Measurements from ENCODE around the gene PRADC1. TPM values are rescaled to one million over a fixed set of nuclear protein-coding genes. Genes with fewer than 3 reads are reported as not detected.
A peak's percentile ranks its signal among the peaks of the same experiment; 100 is the strongest.

PRADC1 gene
- total RNA-seq, 1 donor, result 15.0 TPM

GRCh38 chr2:73249636-73250035 lies 16.6 kb upstream of the PRADC1 start:
- no peak overlapping the region for H3K4me3 ChIP-seq (ENCODE audit: low read depth, low read length)
- no peak for DNase-seq (ENCODE audit: low read depth)
- no peak for TF ChIP-seq CTCF (IDR thresholded peaks at IDR 0.05; ENCODE audit: insufficient read depth, low read length)

- no peak overlapping the region for H3K4me3 ChIP-seq (ENCODE audit: low read depth, low read length)
- no peak for TF ChIP-seq CTCF (IDR thresholded peaks at IDR 0.05; ENCODE audit: insufficient read depth, low read length)
- no peak for DNase-seq (ENCODE audit: low read depth)
Measured at GRCh38 chr2:73246850-73247249, 13.8 kb upstream of the PRADC1 start.

GRCh38 chr2:73244580-73244979 lies 11.5 kb upstream of the PRADC1 start:
- no peak overlapping the region for H3K4me3 ChIP-seq (ENCODE audit: low read depth, low read length)
- TF ChIP-seq CTCF (IDR thresholded peaks at IDR 0.05; ENCODE audit: insufficient read depth, low read length), result no peak
- no peak for DNase-seq (ENCODE audit: low read depth)

- peak; percentile 78 for DNase-seq (ENCODE audit: low read depth)
- TF ChIP-seq CTCF (IDR thresholded peaks at IDR 0.05; ENCODE audit: insufficient read depth, low read length), result no peak
- H3K4me3 ChIP-seq (ENCODE audit: low read depth, low read length), result no peak overlapping the region
Measured at GRCh38 chr2:73243884-73244570, 11.0 kb upstream of the PRADC1 start.

GRCh38 chr2:73239776-73240175 lies 6.7 kb upstream of the PRADC1 start:
- no peak overlapping the region for H3K4me3 ChIP-seq (ENCODE audit: low read depth, low read length)
- TF ChIP-seq CTCF (IDR thresholded peaks at IDR 0.05; ENCODE audit: insufficient read depth, low read length), result no peak
- peak; percentile 77 for DNase-seq (ENCODE audit: low read depth)

- no peak overlapping the region for H3K4me3 ChIP-seq (ENCODE audit: low read depth, low read length)
- TF ChIP-seq CTCF (IDR thresholded peaks at IDR 0.05; ENCODE audit: insufficient read depth, low read length), result no peak
- DNase-seq (ENCODE audit: low read depth), result no peak
Measured at GRCh38 chr2:73238976-73239375, 5.9 kb upstream of the PRADC1 start.

GRCh38 chr2:73238149-73238548 lies 5.1 kb upstream of the PRADC1 start:
- no peak overlapping the region for H3K4me3 ChIP-seq (ENCODE audit: low read depth, low read length)
- TF ChIP-seq CTCF (IDR thresholded peaks at IDR 0.05; ENCODE audit: insufficient read depth, low read length), result no peak
- no peak for DNase-seq (ENCODE audit: low read depth)

Measured in fibroblast of the aortic adventitia (primary cell).